ENCODE data around the gene NDUFB5. TPM values are rescaled to one million over a fixed set of nuclear protein-coding genes. Genes with fewer than 3 reads are reported as not detected.

NDUFB5 gene
- 10 to 100 TPM; 83.1 to 97.3 TPM for total RNA-seq

GRCh38 chr3:179604321-179605078, at the start of gene NDUFB5, which contains the start of gene MRPL47:
Gene NDUFB5 (plus strand): TSS chr3:179604794. CDS start chr3:179604816, 22 bp downstream.
Gene MRPL47 (minus strand): TSS chr3:179604638. CDS start chr3:179604624, 14 bp downstream.
- CTCF ChIA-PET, result interaction anchor here (1.0 to 2.0 kb wide), 3 partner anchors 11 to 48 kb away, joined by 4 to 8 read pairs (median 8); partner anchors contain the start of gene USP13
- Mint-ChIP-seq H3K9me3 (ENCODE audit: low read depth) (no peaks in the 10 kb centered on the region), H3K27ac (peak within 1 kb of the TSS; percentile 100), H3K4me3 (peak within 1 kb of the TSS; percentile 99), H3K36me3 (peaks cover 11% of the 10 kb centered on the region), H3K27me3 (no peaks in the 10 kb centered on the region), H3K4me1 (peaks cover 42% of the 10 kb centered on the region)
- peak; percentile 96 for DNase-seq
- peak; percentile 90 for ATAC-seq

- H3K4me1 Mint-ChIP-seq, result peaks cover 11% of the 10 kb centered on the region
Observed at GRCh38 chr3:179558742-179559364, 45.7 kb upstream of the NDUFB5 start.

GRCh38 chr3:179560791-179561190, 43.8 kb upstream of the NDUFB5 start:
- CTCF ChIA-PET, result interaction anchor here (1.3 kb wide), 1 partner anchor 110 kb away, joined by 3 read pairs; the partner anchor contains the start of gene GNB4
- Mint-ChIP-seq H3K9me3 (ENCODE audit: low read depth) (no peaks in the 10 kb centered on the region), H3K27me3 (peaks cover 12% of the 10 kb centered on the region), H3K4me3 (no peak overlapping the region), H3K27ac (no peak overlapping the region), H3K4me1 (peaks cover 28% of the 10 kb centered on the region), H3K36me3 (peaks cover 2% of the 10 kb centered on the region)
- ATAC-seq (no peak), DNase-seq (no peak)

More at GRCh38 chr3:179558742-179559364, 45.7 kb upstream of the NDUFB5 start:
- no peak overlapping the region for H3K27ac Mint-ChIP-seq
- H3K36me3 Mint-ChIP-seq, result no peaks in the 10 kb centered on the region
- CTCF ChIA-PET, result interaction anchor here (0.8 to 1.6 kb wide), 3 partner anchors 14 to 543 kb away, joined by 3 to 4 read pairs (median 3); no protein-coding TSS in a partner anchor
- no peak overlapping the region for H3K4me3 Mint-ChIP-seq
- H3K9me3 Mint-ChIP-seq (ENCODE audit: low read depth), result no peaks in the 10 kb centered on the region
- DNase-seq, result peak; percentile 77
- peaks cover 12% of the 10 kb centered on the region for H3K27me3 Mint-ChIP-seq
- no peak for ATAC-seq

- peaks cover 12% of the 10 kb centered on the region for H3K27me3 Mint-ChIP-seq
- H3K9me3 Mint-ChIP-seq (ENCODE audit: low read depth), result no peaks in the 10 kb centered on the region
- peak; percentile 96 for ATAC-seq
- peak within 1 kb of the TSS; percentile 99 for H3K4me3 Mint-ChIP-seq
- peak within 1 kb of the TSS; percentile 98 for H3K27ac Mint-ChIP-seq
- DNase-seq, result peak; percentile 99
- peaks cover 2% of the 10 kb centered on the region for H3K36me3 Mint-ChIP-seq
- CTCF ChIA-PET, result interaction anchor here (0.5 to 1.7 kb wide), 12 partner anchors 18 to 547 kb away, joined by 3 to 7 read pairs (median 3); no protein-coding TSS in a partner anchor
- H3K4me1 Mint-ChIP-seq, result peaks cover 36% of the 10 kb centered on the region
Observed at GRCh38 chr3:179562591-179563270, 41.9 kb upstream of the NDUFB5 start, which contains the start of gene ACTL6A. Gene ACTL6A (plus strand): TSS chr3:179562926. CDS start chr3:179563093, 167 bp downstream.

- peak; percentile 59 for ATAC-seq
- peak overlapping the region; percentile 99 for H3K4me3 Mint-ChIP-seq
- peak overlapping the region; percentile 98 for H3K27ac Mint-ChIP-seq
- H3K4me1 Mint-ChIP-seq, result peaks cover 37% of the 10 kb centered on the region
- peaks cover 2% of the 10 kb centered on the region for H3K36me3 Mint-ChIP-seq
- H3K27me3 Mint-ChIP-seq, result peaks cover 12% of the 10 kb centered on the region
- CTCF ChIA-PET, result interaction anchor here (0.5 to 1.7 kb wide), 8 partner anchors 17 to 548 kb away, joined by 3 to 5 read pairs (median 3); no protein-coding TSS in a partner anchor
- no peaks in the 10 kb centered on the region for H3K9me3 Mint-ChIP-seq (ENCODE audit: low read depth)
- DNase-seq, result peak; percentile 86
Observed at GRCh38 chr3:179563271-179563783, 41.3 kb upstream of the NDUFB5 start.

GRCh38 chr3:179565496-179565895, 39.1 kb upstream of the NDUFB5 start:
- no peak for ATAC-seq
- DNase-seq, result no peak
- peaks cover 2% of the 10 kb centered on the region for H3K27me3 Mint-ChIP-seq
- H3K4me3 Mint-ChIP-seq, result no peak overlapping the region
- peaks cover 8% of the 10 kb centered on the region for H3K36me3 Mint-ChIP-seq
- H3K4me1 Mint-ChIP-seq, result peaks cover 40% of the 10 kb centered on the region
- H3K27ac Mint-ChIP-seq, result peak overlapping the region; percentile 27
- H3K9me3 Mint-ChIP-seq (ENCODE audit: low read depth), result no peaks in the 10 kb centered on the region
- CTCF ChIA-PET, result interaction anchor here (1.4 kb wide), 1 partner anchor 43 kb away, joined by 4 read pairs; no protein-coding TSS in a partner anchor

- ATAC-seq (no peak), DNase-seq (no peak)
- Mint-ChIP-seq H3K4me1 (no peaks in the 10 kb centered on the region), H3K36me3 (peaks cover 46% of the 10 kb centered on the region), H3K27ac (peak overlapping the region; percentile 18), H3K27me3 (no peaks in the 10 kb centered on the region), H3K9me3 (ENCODE audit: low read depth) (no peaks in the 10 kb centered on the region), H3K4me3 (no peak overlapping the region)
- CTCF ChIA-PET, result interaction anchor here (1.4 to 1.5 kb wide), 2 partner anchors 12 to 19 kb away, joined by 4 read pairs; partner anchors contain the start of gene ACTL6A
Observed at GRCh38 chr3:179580992-179581391, 23.6 kb upstream of the NDUFB5 start.

- Mint-ChIP-seq H3K27me3 (no peaks in the 10 kb centered on the region), H3K36me3 (peaks cover 57% of the 10 kb centered on the region), H3K27ac (no peak overlapping the region), H3K4me1 (peaks cover 4% of the 10 kb centered on the region), H3K9me3 (ENCODE audit: low read depth) (no peaks in the 10 kb centered on the region), H3K4me3 (no peak overlapping the region)
- CTCF ChIA-PET, result no interaction called here
- no peak for ATAC-seq
- DNase-seq, result no peak
Observed at GRCh38 chr3:179589143-179589542, 15.5 kb upstream of the NDUFB5 start.

GRCh38 chr3:179590669-179591068, 13.9 kb upstream of the NDUFB5 start:
- Mint-ChIP-seq H3K4me1 (peaks cover 4% of the 10 kb centered on the region), H3K27ac (peak overlapping the region; percentile 16), H3K9me3 (ENCODE audit: low read depth) (no peaks in the 10 kb centered on the region), H3K36me3 (peaks cover 62% of the 10 kb centered on the region), H3K4me3 (no peak overlapping the region), H3K27me3 (no peaks in the 10 kb centered on the region)
- CTCF ChIA-PET, result interaction anchor here (0.7 kb wide), 1 partner anchor 96 kb away, joined by 3 read pairs; no protein-coding TSS in a partner anchor
- DNase-seq (no peak), ATAC-seq (no peak)

GRCh38 chr3:179591313-179591712, 13.3 kb upstream of the NDUFB5 start:
- Mint-ChIP-seq H3K4me3 (no peak overlapping the region), H3K4me1 (peaks cover 4% of the 10 kb centered on the region), H3K27me3 (no peaks in the 10 kb centered on the region), H3K36me3 (peaks cover 59% of the 10 kb centered on the region), H3K9me3 (ENCODE audit: low read depth) (no peaks in the 10 kb centered on the region), H3K27ac (no peak overlapping the region)
- DNase-seq (no peak), ATAC-seq (no peak)
- CTCF ChIA-PET, result no interaction called here

- H3K27ac Mint-ChIP-seq, result no peak overlapping the region
- peaks cover 6% of the 10 kb centered on the region for H3K4me1 Mint-ChIP-seq
- CTCF ChIA-PET, result interaction anchor here (0.8 kb wide), 1 partner anchor 50 kb away, joined by 4 read pairs; no protein-coding TSS in a partner anchor
- no peak overlapping the region for H3K4me3 Mint-ChIP-seq
- H3K9me3 Mint-ChIP-seq (ENCODE audit: low read depth), result no peaks in the 10 kb centered on the region
- DNase-seq (no peak), ATAC-seq (no peak)
- peaks cover 36% of the 10 kb centered on the region for H3K36me3 Mint-ChIP-seq
- no peaks in the 10 kb centered on the region for H3K27me3 Mint-ChIP-seq
Observed at GRCh38 chr3:179599531-179599930, 5.1 kb upstream of the NDUFB5 start.

GRCh38 chr3:179603321-179603720, 1.3 kb upstream of the NDUFB5 start:
- no peak for ATAC-seq

More at GRCh38 chr3:179603321-179603720, 1.3 kb upstream of the NDUFB5 start:
- Mint-ChIP-seq H3K36me3 (peaks cover 19% of the 10 kb centered on the region), H3K4me3 (peak overlapping the region; percentile 99), H3K9me3 (ENCODE audit: low read depth) (no peaks in the 10 kb centered on the region), H3K27ac (peak overlapping the region; percentile 100), H3K4me1 (peaks cover 32% of the 10 kb centered on the region), H3K27me3 (no peaks in the 10 kb centered on the region)
- DNase-seq, result no peak
- CTCF ChIA-PET, result interaction anchor here (0.8 to 2.0 kb wide), 2 partner anchors 9 to 46 kb away, joined by 4 to 8 read pairs; no protein-coding TSS in a partner anchor

Data from activated CD8-positive, alpha-beta memory T cell treated with anti-CD3 and anti-CD28 coated beads, Interleukin-2, amount 10 ng/mL, durations not matched to agents 7 days and 5 days (primary cell).